HCT116 (cell line): ENCODE results near the gene FOXB2. TPM values are rescaled to one million over a fixed set of nuclear protein-coding genes. Genes with fewer than 3 reads are reported as not detected.
"Not testable (repeated sequence)": the region's sequence is repeated elsewhere in the genome, so short reads cannot be mapped to it uniquely, and the experiment has no call there.

Experiments used
- ATAC-seq: fragments of 200-7000 bp; cut with Tn5 transposase; 2 replicates; pipeline ENCODE4 v1.9.1; 2020; ENCODE audit warnings: mild to moderate bottlenecking, moderate library complexity
- BruUV-seq: library from RNA; stranded (reverse); fragments of 400-500 nt; replicated peaks from 2 replicates; lab custom pipeline; 2021; lab: Mats Ljungman, UMichigan
- CTCF ChIA-PET: fragments of 300-600 bp; sonication (Branson Sonifier 250); formaldehyde crosslinking; loops from one replicate; lab custom pipeline; 2021; ENCODE audit warnings: antibody characterized with exemption; lab: Charles Lee
- POLR2A ChIA-PET: fragments of 300-600, 350-600 bp; sonication (Branson Sonifier 250); formaldehyde crosslinking; loops from one replicate; lab custom pipeline; 2021; ENCODE audit warnings: antibody characterized with exemption; lab: Charles Lee
- RAD21 ChIA-PET, 2 experiments: fragments of 300-600 bp; sonication (Branson Sonifier 250); formaldehyde crosslinking; loops; one replicate each; lab custom pipeline; 2023; ENCODE audit warnings: low total read pairs in 2 of 2; ENCODE audit not compliant: uncharacterized antibody in 2 of 2, unreplicated experiment in 2 of 2, low non-redundant PET in 1 of 2; lab: Charles Lee
- DNase-seq: peaks from one replicate; pipeline ENCODE4 v3.0.0-alpha.2; 2010; ENCODE audit warnings: low read depth, low spot score
- H2AFZ ChIP-seq: fragments of 200-600 bp; shearing (Covaris generic), sonication (generic); 2 replicates; pipeline ENCODE4 v1.6.1; 2017; ENCODE audit warnings: low read depth, mixed run types, mixed read lengths, antibody characterized with exemption, low read length; ENCODE audit not compliant: poor library complexity, severe bottlenecking
- H3K27ac ChIP-seq: 2 replicates; pipeline ENCODE4 v1.5.1; 2012; ENCODE audit warnings: low read depth, low read length
- H3K27me3 ChIP-seq: fragments of 200-600 bp; sonication (generic); 2 replicates; pipeline ENCODE4 v1.6.1; 2016; ENCODE audit warnings: mixed run types, low read length, mixed read lengths; ENCODE audit not compliant: insufficient read depth
- H3K36me3 ChIP-seq, 2 experiments: fragments of 200-500 bp in 1 of 2; fragments of 200-600 bp in 1 of 2; sonication (Bioruptor generic) in 1 of 2; sonication (generic) in 1 of 2; 2 replicates each; pipeline versions ENCODE4 v1.5.1 to v1.6.1; 2014 to 2016; ENCODE audit warnings: low read length in 2 of 2, inconsistent platforms in 1 of 2, mixed read lengths in 1 of 2, mixed run types in 1 of 2; ENCODE audit not compliant: insufficient read depth in 2 of 2, control insufficient read depth in 1 of 2
- H3K4me1 ChIP-seq, 2 experiments: fragments of 200-600 bp in 1 of 2; sonication (generic) in 1 of 2; 2 replicates each; pipeline versions ENCODE4 v1.5.1 to v1.6.1; 2012 to 2017; ENCODE audit warnings: low read length in 2 of 2, inconsistent platforms in 1 of 2, mild to moderate bottlenecking in 1 of 2, mixed read lengths in 1 of 2, mixed run types in 1 of 2, moderate library complexity in 1 of 2; ENCODE audit not compliant: insufficient read depth in 2 of 2, control insufficient read depth in 1 of 2
- H3K4me2 ChIP-seq: fragments of 200-600 bp; sonication (generic); 2 replicates; pipeline ENCODE4 v1.6.1; 2017; ENCODE audit warnings: mixed run types, low read length, mixed read lengths
- H3K4me3 ChIP-seq, 2 experiments: fragments of 200-600 bp in 1 of 2; sonication (generic) in 1 of 2; replicated peaks in 1 of 2; 2 replicates each; pipeline ENCODE4 v1.5.1; 2011 to 2016; ENCODE audit warnings: low read length in 2 of 2, control low read depth in 1 of 2, low read depth in 1 of 2, mild to moderate bottlenecking in 1 of 2, mixed read lengths in 1 of 2, mixed run types in 1 of 2
- H3K79me2 ChIP-seq: fragments of 200-600 bp; sonication (generic); 2 replicates; pipeline ENCODE4 v1.6.1; 2017; ENCODE audit warnings: mild to moderate bottlenecking, mixed run types, low read length, moderate library complexity, mixed read lengths; ENCODE audit not compliant: insufficient read depth
- H3K9ac ChIP-seq: fragments of 200-600 bp; sonication (generic); 2 replicates; pipeline ENCODE4 v1.6.1; 2016; ENCODE audit warnings: low read length, mixed read lengths
- H3K9me2 ChIP-seq: fragments of 200-600 bp; sonication (generic), shearing (Covaris generic); 2 replicates; pipeline ENCODE4 v1.6.1; 2017; ENCODE audit warnings: mixed run types, mild to moderate bottlenecking, moderate library complexity; ENCODE audit not compliant: insufficient read depth
- H3K9me3 ChIP-seq, 2 experiments: fragments of 200-500 bp in 1 of 2; fragments of 200-600 bp in 1 of 2; sonication (Bioruptor generic) in 1 of 2; sonication (generic) in 1 of 2; 2 replicates each; pipeline ENCODE4 v1.6.1; 2014 to 2017; ENCODE audit warnings: low read length in 2 of 2, mixed read lengths in 2 of 2, inconsistent platforms in 1 of 2, low read depth in 1 of 2, mild to moderate bottlenecking in 1 of 2, mixed run types in 1 of 2, moderate library complexity in 1 of 2; ENCODE audit not compliant: control insufficient read depth in 1 of 2, insufficient read depth in 1 of 2
- H4K20me1 ChIP-seq: fragments of 200-600 bp; sonication (generic), shearing (Covaris generic); 2 replicates; pipeline ENCODE4 v1.6.1; 2017; ENCODE audit warnings: mixed run types, mild to moderate bottlenecking, moderate library complexity; ENCODE audit not compliant: insufficient read depth
- CBX3 ChIP-seq: IDR thresholded peaks from 2 replicates; pipeline ENCODE4 v1.6.1; 2012; ENCODE audit warnings: low read depth
- CEBPB ChIP-seq: IDR thresholded peaks from 2 replicates; pipeline ENCODE4 v1.6.1; 2012; ENCODE audit warnings: low read depth
- EGR1 ChIP-seq: IDR thresholded peaks from 2 replicates; pipeline ENCODE4 v1.6.1; 2012; ENCODE audit warnings: low read depth
- ELF1 ChIP-seq: IDR thresholded peaks from 2 replicates; pipeline ENCODE4 v1.6.1; 2012; ENCODE audit warnings: low read depth, borderline replicate concordance
- SP1 ChIP-seq: IDR thresholded peaks from 2 replicates; pipeline ENCODE4 v1.6.1; 2012; ENCODE audit warnings: low read depth
- SRF ChIP-seq: IDR thresholded peaks from 2 replicates; pipeline ENCODE4 v1.6.1; 2012; ENCODE audit warnings: low read depth
- TCF7L2 ChIP-seq: IDR thresholded peaks from 2 replicates; pipeline ENCODE4 v1.7.0; 2011; ENCODE audit warnings: borderline replicate concordance, inconsistent platforms; ENCODE audit not compliant: insufficient read depth, insufficient read length; ENCODE audit errors: extremely low read depth
- ZNF274 ChIP-seq: fragments of 200-500 bp; sonication (Bioruptor generic); IDR thresholded peaks from 2 replicates; pipeline ENCODE4 v1.6.1; 2014; ENCODE audit warnings: mild to moderate bottlenecking, low read depth, low read length, inconsistent platforms
- intact Hi-C: fragments of 100-400 bp; cut with micrococcal nuclease; formaldehyde crosslinking; loops from 2 replicates; pipeline ENCODE4 v1.10.0; 2022
- total RNA-seq: library from RNA; stranded (reverse); gene quantifications from one replicate; pipeline ENCODE4 v1.2.1, GENCODE V29; 2021; ENCODE audit not compliant: unreplicated experiment
- TF ChIP-seq, protein P1 (sequence below), 3 experiments: fragments of 200-600 bp in 1 of 3; sonication (generic) in 1 of 3; IDR thresholded peaks in 2 of 3; conservative IDR thresholded peaks in 1 of 3; 2 replicates each; pipeline ENCODE4 v1.5.1; 2012 to 2017; ENCODE audit warnings: low read depth in 2 of 3, low read length in 2 of 3, antibody characterized with exemption in 1 of 3, borderline replicate concordance in 1 of 3, control low read depth in 1 of 3, mild to moderate bottlenecking in 1 of 3, mixed read lengths in 1 of 3, mixed run types in 1 of 3, moderate library complexity in 1 of 3; ENCODE audit not compliant: insufficient read depth in 1 of 3

FOXB2 gene
- total RNA-seq, 1 experiment from 2014 or later = not detected

DNA sequence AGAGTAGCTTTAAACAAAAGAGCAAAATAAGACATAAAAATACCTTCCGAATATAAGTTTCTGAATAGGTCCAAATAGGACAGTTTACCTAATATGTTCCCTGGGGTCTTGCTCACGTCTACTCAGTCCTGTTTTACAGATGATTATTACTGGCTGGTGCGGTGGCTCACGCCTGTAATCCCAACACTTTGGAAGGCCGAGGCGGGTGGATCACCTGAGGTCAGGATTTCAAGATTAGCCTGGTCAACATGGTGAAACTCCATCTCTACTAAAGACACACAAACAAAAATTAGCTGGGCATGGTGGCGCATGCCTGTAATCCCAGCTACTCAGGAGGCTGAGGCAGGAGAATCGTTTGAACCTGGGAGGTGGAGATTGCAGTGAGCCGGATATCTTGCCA lies 40.6 kb upstream of the FOXB2 start:
- H3K9ac ChIP-seq, H2AFZ ChIP-seq, BruUV-seq, RAD21 ChIA-PET, H3K27ac ChIP-seq, H3K36me3 ChIP-seq, H4K20me1 ChIP-seq, DNase-seq, H3K4me3 ChIP-seq, H3K9me3 ChIP-seq, POLR2A ChIA-PET, ATAC-seq, H3K4me1 ChIP-seq, H3K79me2 ChIP-seq, H3K4me2 ChIP-seq, intact Hi-C loops, H3K9me2 ChIP-seq: not testable (repeated sequence)
- peaks cover 30% of the 10 kb centered on the region for H3K27me3 ChIP-seq
- CTCF ChIA-PET = interaction anchor here (1.1 to 1.5 kb wide), 2 partner anchors 167 to 169 kb away, joined by 3 to 8 read pairs; no protein-coding TSS in a partner anchor

DNA sequence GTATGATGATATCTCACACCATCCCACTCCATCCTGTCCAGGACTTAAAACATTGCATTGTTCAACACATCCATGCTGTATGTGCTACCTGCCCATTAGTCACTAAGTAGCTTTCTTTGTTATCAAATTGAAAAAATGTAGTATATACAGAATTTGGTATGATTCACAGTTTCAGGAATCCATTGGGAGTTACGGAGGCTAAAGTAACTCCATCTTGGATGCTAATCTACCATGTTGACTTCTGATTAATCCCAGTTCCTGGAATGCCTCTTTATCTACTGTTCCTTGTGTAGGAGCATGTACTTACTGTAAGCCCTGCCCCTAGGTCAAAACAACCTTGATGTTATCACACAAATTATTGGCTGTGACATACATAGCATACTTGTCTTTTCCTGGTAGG lies 38.9 kb upstream of the FOXB2 start:
- no peak for TF ChIP-seq TCF7L2
- TF ChIP-seq SP1 = no peak
- no peak for TF ChIP-seq SRF
- TF ChIP-seq ELF1 = no peak
- TF ChIP-seq, protein P1, sequence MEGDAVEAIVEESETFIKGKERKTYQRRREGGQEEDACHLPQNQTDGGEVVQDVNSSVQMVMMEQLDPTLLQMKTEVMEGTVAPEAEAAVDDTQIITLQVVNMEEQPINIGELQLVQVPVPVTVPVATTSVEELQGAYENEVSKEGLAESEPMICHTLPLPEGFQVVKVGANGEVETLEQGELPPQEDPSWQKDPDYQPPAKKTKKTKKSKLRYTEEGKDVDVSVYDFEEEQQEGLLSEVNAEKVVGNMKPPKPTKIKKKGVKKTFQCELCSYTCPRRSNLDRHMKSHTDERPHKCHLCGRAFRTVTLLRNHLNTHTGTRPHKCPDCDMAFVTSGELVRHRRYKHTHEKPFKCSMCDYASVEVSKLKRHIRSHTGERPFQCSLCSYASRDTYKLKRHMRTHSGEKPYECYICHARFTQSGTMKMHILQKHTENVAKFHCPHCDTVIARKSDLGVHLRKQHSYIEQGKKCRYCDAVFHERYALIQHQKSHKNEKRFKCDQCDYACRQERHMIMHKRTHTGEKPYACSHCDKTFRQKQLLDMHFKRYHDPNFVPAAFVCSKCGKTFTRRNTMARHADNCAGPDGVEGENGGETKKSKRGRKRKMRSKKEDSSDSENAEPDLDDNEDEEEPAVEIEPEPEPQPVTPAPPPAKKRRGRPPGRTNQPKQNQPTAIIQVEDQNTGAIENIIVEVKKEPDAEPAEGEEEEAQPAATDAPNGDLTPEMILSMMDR (IDR thresholded peaks at IDR 0.05 in 2 of 3, conservative IDR thresholded peaks at IDR 0.05 in 1 of 3; ENCODE audit: borderline replicate concordance in 1 of 3, insufficient read depth in 1 of 3, low read depth in 2 of 3, low read length in 2 of 3) = no peak
- no peak for TF ChIP-seq ZNF274
- no peak for TF ChIP-seq EGR1
- no peak for TF ChIP-seq CEBPB
- no peak for TF ChIP-seq CBX3
- ATAC-seq (no peak), DNase-seq (no peak)
- no peak overlapping the region for H3K4me3 ChIP-seq
- BruUV-seq = no TSS peak
- no peak overlapping the region for H2AFZ ChIP-seq
- no peak overlapping the region for H3K27ac ChIP-seq
- no peaks in the 10 kb centered on the region for H3K9me2 ChIP-seq
- ChIA-PET RAD21 (no interaction called here), CTCF (interaction anchor here (0.6 kb wide), 1 partner anchor 171 kb away, joined by 3 read pairs; no protein-coding TSS in a partner anchor), POLR2A (no interaction called here)
- no peaks in the 10 kb centered on the region for H4K20me1 ChIP-seq
- H3K36me3 ChIP-seq = no peaks in the 10 kb centered on the region
- H3K4me2 ChIP-seq = no peak overlapping the region
- intact Hi-C loops = no loop called here
- H3K27me3 ChIP-seq = peaks cover 28% of the 10 kb centered on the region
- H3K79me2 ChIP-seq = no peaks in the 10 kb centered on the region
- no peak overlapping the region for H3K9ac ChIP-seq
- H3K4me1 ChIP-seq = no peaks in the 10 kb centered on the region
- H3K9me3 ChIP-seq = no peaks in the 10 kb centered on the region
